SIG-M5 treated with dmso at 0.1 percent for 504 hours (cell line): ENCODE results near the gene CBFB.
"Not testable (repeated sequence)": the region's sequence is repeated elsewhere in the genome, so short reads cannot be mapped to it uniquely, and the experiment has no call there.

Experiments used
- DNase-seq: peaks from one replicate; lab custom pipeline; 2025; ENCODE audit not compliant: unreplicated experiment; lab: John Stamatoyannopoulos, UW

Gene CBFB

GRCh38 chr16:67040906-67041305 lies 12.0 kb downstream of the CBFB start:
- DNase-seq: no peak

GRCh38 chr16:67041520-67041919 lies 12.6 kb downstream of the CBFB start:
- not testable (repeated sequence) for DNase-seq

DNA sequence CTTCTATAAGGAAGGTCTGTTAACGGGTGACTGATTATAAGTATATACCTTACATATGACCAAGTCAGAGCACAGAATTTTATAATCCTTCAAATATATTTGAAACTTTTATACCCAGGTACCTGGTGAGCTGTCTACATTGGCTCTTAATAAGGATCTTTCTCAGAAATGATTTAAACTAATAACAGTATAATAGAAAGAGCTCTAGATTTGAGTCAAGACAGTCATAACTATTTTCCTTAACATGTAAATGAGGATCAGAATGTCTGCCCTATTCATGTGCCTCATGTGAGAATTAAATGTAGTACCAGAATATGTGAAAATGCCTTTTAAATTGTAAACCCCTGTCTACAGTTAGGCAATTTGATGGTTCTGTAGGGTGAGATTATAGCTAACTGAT lies 14.5 kb downstream of the CBFB start:
- DNase-seq: no peak

DNA sequence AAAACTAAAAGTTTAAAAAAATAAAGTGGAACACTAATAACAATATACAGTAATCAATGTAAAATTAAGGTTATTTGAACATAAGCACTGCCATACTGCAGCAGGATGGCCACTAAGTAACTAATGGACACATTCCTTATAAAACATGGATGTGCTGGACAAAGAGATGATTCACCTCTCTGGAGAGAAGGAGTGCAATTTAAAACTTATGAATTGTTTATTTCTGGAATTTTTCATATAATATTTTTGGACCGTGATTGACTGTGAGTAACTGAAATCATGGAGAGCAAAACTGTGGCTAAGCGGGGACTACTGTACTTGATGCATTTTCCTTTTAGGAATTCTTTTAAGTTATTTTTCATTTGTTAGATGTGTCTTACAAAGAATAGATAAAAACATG lies 21.8 kb downstream of the CBFB start:
- DNase-seq: no peak

GRCh38 chr16:67052399-67052798 lies 23.4 kb downstream of the CBFB start:
- no peak for DNase-seq

DNA sequence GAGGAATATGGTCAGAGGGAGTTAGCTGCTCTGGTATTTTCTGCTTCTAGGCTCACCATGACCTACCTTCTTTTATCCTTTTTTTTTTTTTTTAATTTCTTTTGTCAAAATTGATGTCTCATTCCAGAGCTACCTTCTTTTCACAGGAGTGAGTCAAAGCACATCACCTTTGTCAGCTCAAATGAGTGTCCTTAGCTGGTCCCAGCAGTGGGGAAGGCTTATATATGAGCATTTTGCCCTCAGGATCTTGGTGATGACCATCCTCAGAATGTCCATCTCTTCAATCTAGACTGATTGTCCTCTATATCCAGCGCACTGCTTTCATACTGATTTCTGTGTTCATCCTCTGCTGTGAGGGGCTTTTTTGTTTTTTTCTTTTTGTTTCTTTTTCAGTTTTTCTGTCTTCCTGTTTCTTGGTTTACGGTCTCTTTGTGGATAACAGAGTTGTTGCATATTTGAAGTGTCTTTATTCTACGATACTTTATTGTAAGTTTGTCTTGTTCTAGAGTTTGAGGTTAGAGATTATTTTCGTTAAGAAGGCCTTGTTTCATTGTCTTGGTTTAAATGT lies 24.9 kb downstream of the CBFB start:
- DNase-seq: no peak

DNA sequence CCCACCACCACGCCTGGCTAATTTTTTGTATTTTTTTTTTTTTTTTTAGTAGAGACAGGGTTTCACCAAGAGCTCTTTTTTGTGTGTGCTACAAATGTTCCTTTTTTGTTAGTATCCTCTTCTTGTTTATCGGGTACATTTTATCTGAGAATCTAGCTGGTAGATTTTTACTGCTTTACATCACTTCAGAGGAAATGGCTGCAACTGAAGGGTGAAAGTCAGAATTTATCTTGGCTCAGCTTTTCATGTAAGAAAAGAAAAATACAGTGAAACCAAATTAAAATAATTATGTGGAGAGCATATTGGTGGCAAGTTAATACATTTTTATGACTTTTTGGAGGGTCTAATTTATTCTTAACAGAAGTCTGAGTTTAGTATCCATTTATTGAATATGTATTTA lies 26.0 kb downstream of the CBFB start:
- no peak for DNase-seq

- DNase-seq: no peak
These were observed 27.0 kb downstream of the CBFB start for GRCh38 chr16:67055712-67056487.

GRCh38 chr16:67063008-67063407 lies 34.1 kb downstream of the CBFB start:
- DNase-seq: no peak

GRCh38 chr16:67068212-67068753 lies 39.3 kb downstream of the CBFB start:
- DNase-seq: no peak

GRCh38 chr16:67071476-67072048 lies 42.6 kb downstream of the CBFB start:
- no peak for DNase-seq

DNA sequence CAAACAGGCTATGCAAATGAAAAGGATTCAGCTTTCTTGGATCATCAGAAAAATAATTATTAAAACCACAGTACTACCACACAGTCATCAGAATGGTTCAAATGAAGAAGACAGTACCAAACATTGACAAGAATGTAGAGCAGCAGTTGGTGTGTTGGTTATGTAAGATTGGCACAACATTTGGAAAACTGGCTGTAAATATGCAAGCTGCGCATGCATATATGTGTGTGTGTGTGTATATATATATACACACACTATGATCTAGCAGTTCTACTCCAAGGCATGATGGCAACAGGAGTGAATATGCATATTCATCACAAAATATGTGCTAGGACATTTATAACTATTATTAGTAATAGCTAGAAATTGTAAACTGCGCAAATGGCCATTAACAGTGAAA lies 46.4 kb downstream of the CBFB start:
- no peak for DNase-seq

DNA sequence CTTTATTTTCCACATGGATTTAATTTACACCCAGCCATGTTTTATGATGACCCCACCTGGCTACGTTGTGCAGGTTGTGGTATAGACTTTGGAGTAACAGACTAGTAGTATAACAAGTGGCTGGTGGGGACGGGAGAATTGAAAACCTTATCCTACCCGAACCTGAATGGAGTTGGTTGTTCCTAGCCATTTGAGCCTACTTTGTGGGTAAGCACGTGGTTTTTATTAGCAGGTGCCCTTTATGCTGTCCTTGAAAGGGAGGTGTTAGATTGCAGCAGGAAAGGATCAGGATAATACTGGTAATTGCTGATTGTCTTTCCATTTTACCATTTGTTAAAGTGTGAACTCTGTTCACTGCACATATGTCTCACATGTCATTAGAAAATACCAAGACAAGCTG lies 48.9 kb downstream of the CBFB start:
- DNase-seq: no peak

GRCh38 chr16:67082100-67082499 lies 53.2 kb downstream of the CBFB start:
- DNase-seq: no peak

DNA sequence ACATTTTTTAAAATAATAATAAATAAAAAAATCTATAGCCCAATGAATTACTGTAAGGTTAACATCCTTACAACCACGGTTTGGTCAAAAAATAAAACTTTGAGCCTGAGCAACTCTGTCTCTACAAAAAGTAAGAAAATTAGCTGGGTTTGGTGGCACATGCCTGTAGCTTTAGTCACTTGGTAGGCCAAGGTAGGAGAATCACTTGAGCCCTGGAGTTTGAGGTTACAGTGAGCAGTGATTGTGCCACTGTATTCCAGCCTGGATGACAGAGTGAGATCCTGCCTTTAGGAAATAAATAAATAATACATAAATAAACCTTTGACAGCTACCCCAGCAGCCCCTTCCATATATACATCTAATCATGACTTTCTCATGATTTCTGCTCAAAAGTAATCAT lies 53.9 kb downstream of the CBFB start:
- no peak for DNase-seq

DNA sequence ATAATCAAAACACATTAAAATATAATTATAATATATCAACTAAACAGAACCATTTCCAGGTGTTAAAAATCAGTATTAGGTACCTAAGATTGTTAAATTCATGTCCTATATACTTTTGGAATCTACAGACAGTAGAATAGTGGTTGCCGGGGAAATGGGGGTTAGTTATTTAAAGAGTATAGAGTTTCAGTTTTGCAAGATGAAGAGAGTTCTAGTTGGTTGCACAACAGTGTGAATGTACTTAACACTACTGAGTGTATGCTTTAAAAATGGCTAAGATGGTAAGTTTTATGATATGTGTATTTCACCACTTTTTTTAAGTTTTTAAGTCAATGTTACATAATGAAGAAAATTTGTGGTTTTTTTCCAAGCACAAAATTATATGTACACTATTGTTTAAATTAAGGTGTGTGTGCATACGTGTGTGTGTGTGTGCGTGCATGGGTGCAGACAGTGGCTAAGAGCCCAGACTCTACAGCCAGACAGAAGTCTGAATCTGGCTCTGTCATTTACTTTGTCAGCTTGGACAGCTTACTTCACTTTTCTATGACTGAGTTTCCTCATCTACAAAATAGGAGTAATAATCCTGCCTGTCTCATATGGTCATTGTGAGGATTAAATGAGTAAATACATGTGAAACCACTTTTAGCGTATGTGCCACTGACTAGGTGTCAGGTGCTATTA lies 55.5 kb downstream of the CBFB start:
- DNase-seq: peak; percentile 83

GRCh38 chr16:67086822-67087221 lies 57.9 kb downstream of the CBFB start:
- no peak for DNase-seq

DNA sequence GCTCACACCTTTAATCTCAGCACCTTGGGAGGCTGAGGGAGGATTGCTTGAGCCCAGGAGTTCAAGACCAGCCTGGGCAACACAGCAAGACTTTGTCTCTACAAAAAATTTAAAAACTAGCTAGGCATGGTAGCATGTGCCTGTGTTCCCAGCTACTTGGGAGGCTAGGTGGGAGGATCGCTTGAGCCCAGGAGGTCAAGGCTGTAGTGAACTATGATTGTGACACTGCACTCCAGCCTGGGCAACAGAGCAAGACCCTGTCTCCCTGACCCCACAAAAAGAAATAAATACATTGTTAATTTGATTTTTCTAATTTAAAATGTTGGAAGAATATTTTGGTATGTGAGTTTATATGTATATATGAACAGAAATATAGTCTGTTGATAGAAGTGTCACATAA lies 58.3 kb downstream of the CBFB start:
- no peak for DNase-seq

DNA sequence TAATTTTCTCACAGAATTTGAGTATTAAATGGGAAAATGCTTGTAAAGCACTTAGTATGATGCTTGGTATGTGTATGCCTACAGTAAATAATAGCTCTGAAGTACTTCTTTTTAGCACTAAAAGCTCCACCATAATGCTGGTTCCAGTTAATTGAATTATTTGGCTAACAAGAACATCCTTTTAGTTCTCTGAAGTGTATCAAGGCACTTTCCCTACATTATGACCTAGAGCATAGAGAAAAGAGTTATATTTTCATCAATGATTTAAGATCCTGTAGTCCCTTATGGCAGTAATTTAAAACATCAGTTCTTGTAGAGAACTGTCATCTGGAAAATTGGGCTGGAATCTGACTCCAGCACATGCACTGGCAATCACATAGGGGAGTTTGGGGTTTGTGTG lies 58.9 kb downstream of the CBFB start:
- DNase-seq: no peak

DNA sequence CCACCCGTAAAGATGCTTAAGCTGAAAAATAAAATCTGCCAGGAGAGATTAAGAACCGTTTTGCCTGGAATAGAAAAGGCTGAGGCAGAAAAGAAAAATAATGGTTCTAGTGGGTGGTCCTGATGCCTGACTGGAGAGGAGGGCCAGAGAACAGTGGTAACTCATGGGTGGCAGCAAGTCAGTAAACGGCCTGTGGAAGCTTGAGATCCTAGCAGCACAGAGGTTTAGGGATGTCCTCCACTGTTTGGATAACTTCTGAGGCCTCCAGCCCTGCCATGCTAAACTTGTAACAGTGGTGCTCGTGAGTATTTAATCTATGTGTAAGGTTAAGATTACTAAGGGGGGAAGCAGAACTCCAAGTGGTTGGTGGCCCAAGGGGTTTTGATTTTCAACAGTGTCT lies 59.6 kb downstream of the CBFB start:
- no peak for DNase-seq

DNA sequence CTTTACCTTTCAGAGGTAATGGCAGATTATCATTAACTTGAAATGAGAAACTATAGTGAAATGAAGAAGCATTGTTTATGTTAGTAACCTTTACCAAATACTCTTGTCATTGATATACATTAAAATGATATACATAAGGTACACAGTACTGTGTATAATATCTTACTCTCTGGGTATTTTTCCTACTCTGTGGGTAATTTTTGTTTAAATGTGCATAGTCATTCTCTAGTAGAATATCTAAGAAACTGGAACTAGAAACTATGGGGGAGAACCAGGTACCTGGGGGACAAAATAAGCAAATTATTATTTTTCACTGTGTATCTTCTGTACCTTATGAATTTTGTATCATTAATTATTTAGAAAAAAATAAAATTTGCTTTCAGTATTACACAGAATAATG lies 60.2 kb downstream of the CBFB start:
- no peak for DNase-seq
